IMR-90 (cell line): ENCODE measurements around the gene TSC2. TPM values are rescaled to one million over a fixed set of nuclear protein-coding genes. Genes with fewer than 3 reads are reported as not detected.

Experiments used
- ATAC-seq: fragments of 200-7000 bp; cut with Tn5 transposase; 2 replicates; pipeline ENCODE4 v1.9.1; 2020; ENCODE audit warnings: low read depth, mild to moderate bottlenecking, moderate library complexity
- BruUV-seq: library from RNA; stranded (reverse); fragments of 400-500 nt; replicated peaks from 2 replicates; lab custom pipeline; 2021; lab: Mats Ljungman, UMichigan
- CTCF ChIA-PET: fragments of 300-600 bp; formaldehyde crosslinking; extraction: SDS; loops from one replicate; lab custom pipeline; 2021; ENCODE audit warnings: antibody characterized with exemption; lab: Yijun Ruan, JAX
- POLR2A ChIA-PET: fragments of 300-600 bp; sonication (Branson Sonifier 250); formaldehyde crosslinking; loops from one replicate; lab custom pipeline; 2022; ENCODE audit warnings: antibody characterized with exemption; ENCODE audit not compliant: unreplicated experiment; lab: Charles Lee
- DNase-seq: peaks from one replicate; pipeline ENCODE4 v3.0.0; 2013
- H2AFZ ChIP-seq: replicated peaks from 2 replicates; pipeline ENCODE3; 2013; ENCODE audit warnings: low read length, mild to moderate bottlenecking; ENCODE audit not compliant: poor library complexity
- H2AK5ac ChIP-seq: 2 replicates; pipeline ENCODE4 v1.6.1; 2013; ENCODE audit warnings: low read depth, low read length, inconsistent platforms
- H2AK9ac ChIP-seq: replicated peaks from 2 replicates; pipeline ENCODE3; 2013; ENCODE audit warnings: mild to moderate bottlenecking, low read depth, low read length, moderate library complexity; ENCODE audit not compliant: poor library complexity
- H2BK120ac ChIP-seq: 2 replicates; pipeline ENCODE4 v1.6.1; 2013; ENCODE audit warnings: low read depth, low read length, inconsistent platforms
- H2BK15ac ChIP-seq: 3 replicates; pipeline ENCODE4 v1.6.1; 2013; ENCODE audit warnings: low read depth, low read length, inconsistent platforms
- H2BK20ac ChIP-seq: 2 replicates; pipeline ENCODE4 v1.6.1; 2013; ENCODE audit warnings: low read depth, mild to moderate bottlenecking, inconsistent platforms, low read length, moderate library complexity
- H2BK5ac ChIP-seq: 2 replicates; pipeline ENCODE4 v1.6.1; 2013; ENCODE audit warnings: mild to moderate bottlenecking, low read depth, low read length, inconsistent platforms; ENCODE audit not compliant: poor library complexity, severe bottlenecking
- H3K14ac ChIP-seq: replicated peaks from 2 replicates; pipeline ENCODE4 v1.6.1; 2013; ENCODE audit warnings: low read depth, low read length, inconsistent platforms
- H3K18ac ChIP-seq: 2 replicates; pipeline ENCODE4 v1.6.1; 2013; ENCODE audit warnings: low read depth, low read length, control low read depth
- H3K23ac ChIP-seq: 2 replicates; pipeline ENCODE4 v1.6.1; 2013; ENCODE audit warnings: low read depth, low read length, inconsistent platforms
- H3K27ac ChIP-seq: 2 replicates; pipeline ENCODE4 v1.5.1; 2013; ENCODE audit warnings: mild to moderate bottlenecking, control low read depth, low read length; ENCODE audit not compliant: insufficient read depth
- H3K27me3 ChIP-seq: 2 replicates; pipeline ENCODE4 v1.6.1; 2013; ENCODE audit warnings: low read length; ENCODE audit not compliant: control insufficient read depth, insufficient read depth
- H3K36me3 ChIP-seq: 2 replicates; pipeline ENCODE4 v1.6.1; 2013; ENCODE audit warnings: low read length, mixed read lengths; ENCODE audit not compliant: control insufficient read depth, insufficient read depth
- H3K4ac ChIP-seq: 2 replicates; pipeline ENCODE4 v1.6.1; 2013; ENCODE audit warnings: low read depth, low read length, inconsistent platforms
- H3K4me1 ChIP-seq: 2 replicates; pipeline ENCODE4 v1.6.1; 2013; ENCODE audit warnings: low read length, mixed read lengths; ENCODE audit not compliant: control insufficient read depth, insufficient read depth
- H3K4me2 ChIP-seq: 2 replicates; pipeline ENCODE4 v1.6.1; 2013; ENCODE audit warnings: low read depth, mild to moderate bottlenecking, control low read depth, low read length, moderate library complexity
- H3K4me3 ChIP-seq: 2 replicates; pipeline ENCODE4 v1.5.1; 2013; ENCODE audit warnings: low read depth, mild to moderate bottlenecking, control low read depth, low read length, moderate library complexity; ENCODE audit not compliant: insufficient read depth
- H3K56ac ChIP-seq: 2 replicates; pipeline ENCODE4 v1.6.1; 2013; ENCODE audit warnings: low read length, inconsistent platforms; ENCODE audit not compliant: insufficient read depth; ENCODE audit errors: extremely low read depth
- H3K79me1 ChIP-seq, 2 experiments: 2 replicates each; pipeline ENCODE4 v1.6.1; 2013; ENCODE audit warnings: low read length in 2 of 2, inconsistent platforms in 1 of 2, low read depth in 1 of 2
- H3K9ac ChIP-seq: 2 replicates; pipeline ENCODE4 v1.6.1; 2013; ENCODE audit warnings: low read depth, low read length, control low read depth
- H3K9me1 ChIP-seq: 2 replicates; pipeline ENCODE4 v1.6.1; 2013; ENCODE audit warnings: low read length, inconsistent platforms; ENCODE audit not compliant: insufficient read depth
- H3K9me3 ChIP-seq: 2 replicates; pipeline ENCODE4 v1.6.1; 2013; ENCODE audit warnings: low read length; ENCODE audit not compliant: control insufficient read depth, insufficient read depth
- H4K20me1 ChIP-seq: 2 replicates; pipeline ENCODE4 v1.6.1; 2013; ENCODE audit warnings: low read length, inconsistent platforms; ENCODE audit not compliant: insufficient read depth
- H4K5ac ChIP-seq: 2 replicates; pipeline ENCODE4 v1.6.1; 2013; ENCODE audit warnings: mild to moderate bottlenecking, low read depth, low read length, control low read depth
- H4K8ac ChIP-seq, 2 experiments: 2 replicates each; pipeline ENCODE4 v1.6.1; 2013; ENCODE audit warnings: low read depth in 2 of 2, low read length in 2 of 2, control low read depth in 1 of 2, inconsistent platforms in 1 of 2
- H4K91ac ChIP-seq: 2 replicates; pipeline ENCODE4 v1.6.1; 2013; ENCODE audit warnings: low read depth, low read length, inconsistent platforms; ENCODE audit not compliant: insufficient read depth
- BHLHE40 ChIP-seq: fragments of 150-350 bp; IDR thresholded peaks from 2 replicates; pipeline ENCODE4 v1.6.1; 2016; ENCODE audit warnings: mild to moderate bottlenecking, low read depth, low read length
- CEBPB ChIP-seq: IDR thresholded peaks from 2 replicates; pipeline ENCODE4 v1.6.1; 2012; ENCODE audit warnings: low read depth, low read length, improper control_type of control experiment
- CHD1 ChIP-seq: IDR thresholded peaks from 2 replicates; pipeline ENCODE4 v1.6.1; 2012; ENCODE audit warnings: low read depth, low read length, improper control_type of control experiment
- CTCF ChIP-seq: conservative IDR thresholded peaks from 2 replicates; pipeline ENCODE4 v1.5.1; 2012; ENCODE audit warnings: mild to moderate bottlenecking, low read depth, low read length, improper control_type of control experiment
- ELK1 ChIP-seq: fragments of 150-350 bp; IDR thresholded peaks from 2 replicates; pipeline ENCODE4 v1.6.1; 2016; ENCODE audit warnings: low read depth, mild to moderate bottlenecking, low read length, moderate library complexity, borderline replicate concordance
- FOS ChIP-seq: fragments of 150-350 bp; IDR thresholded peaks from 2 replicates; pipeline ENCODE4 v1.6.1; 2016; ENCODE audit warnings: low read depth, low read length
- MAFK ChIP-seq: IDR thresholded peaks from 2 replicates; pipeline ENCODE4 v1.6.1; 2012; ENCODE audit warnings: low read depth, low read length, improper control_type of control experiment
- MAZ ChIP-seq: IDR thresholded peaks from 2 replicates; pipeline ENCODE4 v1.6.1; 2012; ENCODE audit warnings: low read depth, mild to moderate bottlenecking, low read length, improper control_type of control experiment, moderate library complexity, borderline replicate concordance
- MXI1 ChIP-seq: IDR thresholded peaks from 2 replicates; pipeline ENCODE4 v1.6.1; 2012; ENCODE audit warnings: low read depth, mild to moderate bottlenecking, low read length, moderate library complexity, borderline replicate concordance
- NFE2L2 ChIP-seq: fragments of 150-350 bp; IDR thresholded peaks from 2 replicates; pipeline ENCODE4 v1.6.1; 2016; ENCODE audit warnings: low read depth, mild to moderate bottlenecking, low read length
- POLR2A ChIP-seq: IDR thresholded peaks from 2 replicates; pipeline ENCODE4 v1.6.1; 2012; ENCODE audit warnings: mild to moderate bottlenecking, low read depth, low read length
- RAD21 ChIP-seq: IDR thresholded peaks from 2 replicates; pipeline ENCODE4 v1.6.1; 2012; ENCODE audit warnings: low read length, improper control_type of control experiment
- RCOR1 ChIP-seq: IDR thresholded peaks from 2 replicates; pipeline ENCODE4 v1.6.1; 2012; ENCODE audit warnings: mild to moderate bottlenecking, low read length, improper control_type of control experiment; ENCODE audit not compliant: insufficient replicate concordance
- RFX5 ChIP-seq: IDR thresholded peaks from 2 replicates; pipeline ENCODE4 v1.8.0; 2012; ENCODE audit warnings: low read depth, mild to moderate bottlenecking, low read length, moderate library complexity
- SMC3 ChIP-seq: fragments of 150-350 bp; IDR thresholded peaks from 2 replicates; pipeline ENCODE4 v1.6.1; 2016; ENCODE audit warnings: low read depth, mild to moderate bottlenecking, antibody characterized with exemption, low read length, moderate library complexity
- USF2 ChIP-seq: fragments of 150-350 bp; IDR thresholded peaks from 2 replicates; pipeline ENCODE4 v1.6.1; 2017; ENCODE audit warnings: mild to moderate bottlenecking, antibody characterized with exemption, low read length, low read depth
- WGBS, 2 experiments: methylation state at CpG; one replicate each; pipeline versions ENCODE4 v1.1.5 to v1.1.7; 2013; ENCODE audit warnings: missing lambda C conversion rate in 2 of 2; ENCODE audit not compliant: insufficient read length in 1 of 2; ENCODE audit errors: extremely low coverage in 2 of 2; 5-methylcytosine and 5-hydroxymethylcytosine counted together
- dilution Hi-C: fragments of 300-500 bp; cut with HindIII; formaldehyde crosslinking; loops from one replicate; pipeline ENCODE4 v1.14.3; 2018; ENCODE audit warnings: low sequenced_read_pairs; ENCODE audit not compliant: unreplicated experiment
- in situ Hi-C: fragments of 300-500 bp; cut with MboI; formaldehyde crosslinking; loops from 3 replicates; pipeline ENCODE4 v1.14.3; 2019; ENCODE audit warnings: low sequenced_read_pairs, inconsistent platforms, mixed read lengths
- intact Hi-C: fragments of 100-400 bp; cut with micrococcal nuclease; formaldehyde crosslinking; loops from 2 replicates; pipeline ENCODE4 v1.10.0; 2022
- polyA plus RNA-seq, 3 experiments: library from polyadenylated mRNA; depleted of rRNA; stranded (reverse); fragments of >200 nt; gene quantifications; 2 replicates each; pipeline ENCODE4 v1.2.3, GENCODE V29; 2012; ENCODE audit warnings: low replicate concordance in 1 of 3
- total RNA-seq: library from RNA; depleted of rRNA; stranded (reverse); fragments of >200 nt; gene quantifications from 2 replicates; pipeline ENCODE4 v1.2.3, GENCODE V29; 2012

TSC2 gene
- total and polyA plus RNA-seq, 2 of the 4 experiments (the other 2 are of a cell fraction), result 31.4 to 88.6 TPM

GRCh38 chr16:2082983-2083364 is 35.2 kb downstream of the TSC2 start:
- ATAC-seq, result no peak
- H2BK15ac ChIP-seq, result no peak overlapping the region
- no peak overlapping the region for H2AK5ac ChIP-seq
- no peak overlapping the region for H2BK5ac ChIP-seq
- H2AK9ac ChIP-seq, result peak overlapping the region; percentile 55
- H3K4ac ChIP-seq, result no peak overlapping the region
- H3K79me1 ChIP-seq, result 0 out of 4 replicates have a peak, but pooled peaks cover 0 to 3% of the 10 kb centered on the region in 2 experiments
- no peak for TF ChIP-seq RCOR1
- no peak for TF ChIP-seq FOS
- no peak for TF ChIP-seq MAZ
- TF ChIP-seq CTCF, result no peak
- TF ChIP-seq RAD21, result no peak
- TF ChIP-seq USF2, result no peak
- TF ChIP-seq POLR2A, result no peak
- no peak for TF ChIP-seq MXI1
- no peak for TF ChIP-seq CEBPB
- no peak for TF ChIP-seq NFE2L2
- TF ChIP-seq MAFK, result no peak
- TF ChIP-seq CHD1, result no peak
- TF ChIP-seq ELK1, result no peak
- no peak for TF ChIP-seq SMC3
- no peak for TF ChIP-seq BHLHE40
- no peak for TF ChIP-seq RFX5
- H3K23ac ChIP-seq, result no peak overlapping the region
- no peak overlapping the region for H2AFZ ChIP-seq
- CTCF ChIA-PET, result interaction anchor here (0.6 kb wide), 1 partner anchor 63 kb away, joined by 3 read pairs; no protein-coding TSS in a partner anchor
- H3K14ac ChIP-seq, result no peak overlapping the region
- no peak overlapping the region for H3K9ac ChIP-seq
- BruUV-seq, result no TSS peak
- H4K5ac ChIP-seq, result no peak overlapping the region
- no peak overlapping the region for H3K27ac ChIP-seq
- no peak overlapping the region for H4K91ac ChIP-seq
- H3K4me1 ChIP-seq, result peaks cover 3% of the 10 kb centered on the region; the same call in 1 of the 2 replicates
- WGBS, 2 experiments, result 60% methylated on average over 8 of the region's 16 CpGs; no CpG with 5 or more reads in 1 of the 2 experiments
- POLR2A ChIA-PET, result no interaction called here
- no peaks in the 10 kb centered on the region for H3K27me3 ChIP-seq
- peaks cover 80% of the 10 kb centered on the region for H3K36me3 ChIP-seq
- H4K20me1 ChIP-seq, result peaks cover 17% of the 10 kb centered on the region
- H2BK20ac ChIP-seq, result no peak overlapping the region
- no peak for DNase-seq
- H3K4me2 ChIP-seq, result no peak overlapping the region
- no peak overlapping the region for H4K8ac ChIP-seq
- H3K18ac ChIP-seq, result no peak overlapping the region
- no peak overlapping the region for H3K56ac ChIP-seq
- H3K9me3 ChIP-seq, result no peaks in the 10 kb centered on the region
- H3K9me1 ChIP-seq, result no peaks in the 10 kb centered on the region
- in situ Hi-C loops, result no loop called here
- intact Hi-C loops, result no loop called here
- no peak overlapping the region for H2BK120ac ChIP-seq
- H3K4me3 ChIP-seq, result no peak overlapping the region
- dilution Hi-C loops, result no loop called here
